Liver (tissue), 9 donors: ENCODE measurements around the gene PTPN4. TPM values are rescaled to one million over a fixed set of nuclear protein-coding genes. Genes with fewer than 3 reads are reported as not detected.

Experiments
- DNase-seq: peaks from one replicate; pipeline ENCODE4 v3.0.0-alpha.2; 2017; ENCODE audit warnings: low spot score
- H3K27ac ChIP-seq, 2 donors: one replicate each; pipeline ENCODE4 v1.7.0; 2013; ENCODE audit warnings: inconsistent platforms in 2 of 2, low read length in 2 of 2, control low read depth in 1 of 2, low read depth in 1 of 2, mild to moderate bottlenecking in 1 of 2
- H3K27me3 ChIP-seq, 4 donors: one replicate each; pipeline versions ENCODE4 v1.6.1 to v1.7.0; 2013; ENCODE audit warnings: low read length in 3 of 4, inconsistent platforms in 1 of 4, mild to moderate bottlenecking in 1 of 4, moderate library complexity in 1 of 4; ENCODE audit not compliant: control insufficient read depth in 4 of 4, insufficient read depth in 4 of 4
- H3K36me3 ChIP-seq, 4 donors: one replicate each; pipeline versions ENCODE4 v1.6.1 to v1.7.0; 2013; ENCODE audit warnings: low read length in 3 of 4, mild to moderate bottlenecking in 3 of 4, low read depth in 1 of 4, moderate library complexity in 1 of 4; ENCODE audit not compliant: control insufficient read depth in 4 of 4, insufficient read depth in 3 of 4
- H3K4me1 ChIP-seq, 4 donors: one replicate each; pipeline versions ENCODE4 v1.6.1 to v1.7.0; 2013; ENCODE audit warnings: low read length in 3 of 4, mild to moderate bottlenecking in 3 of 4, moderate library complexity in 1 of 4; ENCODE audit not compliant: control insufficient read depth in 4 of 4, insufficient read depth in 4 of 4
- H3K4me3 ChIP-seq, 3 donors: one replicate each; pipeline versions ENCODE4 v1.6.1 to v1.7.0; 2013; ENCODE audit warnings: low read length in 3 of 3, control low read depth in 1 of 3, low read depth in 1 of 3, mild to moderate bottlenecking in 1 of 3
- H3K9ac ChIP-seq, 2 donors: one replicate each; pipeline ENCODE4 v1.7.0; 2013; ENCODE audit warnings: low read length in 2 of 2, mild to moderate bottlenecking in 2 of 2, moderate library complexity in 2 of 2, control low read depth in 1 of 2, low read depth in 1 of 2
- H3K9me3 ChIP-seq, 4 donors: one replicate each; pipeline versions ENCODE4 v1.6.1 to v1.7.0; 2013; ENCODE audit warnings: low read length in 3 of 4; ENCODE audit not compliant: control insufficient read depth in 4 of 4
- ATF3 ChIP-seq: IDR thresholded peaks from 2 replicates; pipeline ENCODE4 v1.6.1; 2016; ENCODE audit warnings: antibody characterized with exemption
- EGR1 ChIP-seq, 2 donors: IDR thresholded peaks; 2 replicates each; pipeline ENCODE4 v1.6.1; 2016 to 2018; ENCODE audit warnings: antibody characterized with exemption in 2 of 2, low read depth in 2 of 2
- FOXA1 ChIP-seq: IDR thresholded peaks from 2 replicates; pipeline ENCODE4 v1.6.1; 2016; ENCODE audit warnings: antibody characterized with exemption
- FOXA2 ChIP-seq: IDR thresholded peaks from 2 replicates; pipeline ENCODE4 v1.6.1; 2016; ENCODE audit warnings: antibody characterized with exemption
- GABPA ChIP-seq, 2 donors: IDR thresholded peaks in 1 of 2; conservative IDR thresholded peaks in 1 of 2; 2 replicates each; pipeline ENCODE4 v1.6.1; 2016; ENCODE audit warnings: antibody characterized with exemption in 2 of 2, mild to moderate bottlenecking in 1 of 2, moderate library complexity in 1 of 2
- HNF4A ChIP-seq, 2 donors: conservative IDR thresholded peaks; 2 replicates each; pipeline ENCODE4 v1.6.1; 2016; ENCODE audit warnings: antibody characterized with exemption in 2 of 2, mild to moderate bottlenecking in 2 of 2
- HNF4G ChIP-seq: IDR thresholded peaks from 2 replicates; pipeline ENCODE4 v1.6.1; 2016; ENCODE audit warnings: antibody characterized with exemption
- JUND ChIP-seq, 2 donors: IDR thresholded peaks; 2 replicates each; pipeline ENCODE4 v1.6.1; 2016; ENCODE audit warnings: antibody characterized with exemption in 2 of 2
- MAX ChIP-seq: IDR thresholded peaks from 2 replicates; pipeline ENCODE4 v1.6.1; 2016; ENCODE audit warnings: antibody characterized with exemption
- NR2F2 ChIP-seq: IDR thresholded peaks from 2 replicates; pipeline ENCODE4 v1.6.1; 2016; ENCODE audit warnings: antibody characterized with exemption
- RAD21 ChIP-seq, 2 donors: IDR thresholded peaks; 2 replicates each; pipeline ENCODE4 v1.6.1; 2016; ENCODE audit warnings: antibody characterized with exemption in 2 of 2, mild to moderate bottlenecking in 2 of 2
- REST ChIP-seq: IDR thresholded peaks from 2 replicates; pipeline ENCODE4 v1.6.1; 2016; ENCODE audit warnings: antibody characterized with exemption, mild to moderate bottlenecking
- RXRA ChIP-seq, 2 donors: IDR thresholded peaks; 2 replicates each; pipeline ENCODE4 v1.6.1; 2017 to 2018; ENCODE audit warnings: antibody characterized with exemption in 2 of 2, mild to moderate bottlenecking in 1 of 2
- SP1 ChIP-seq: IDR thresholded peaks from 2 replicates; pipeline ENCODE4 v1.6.1; 2018; ENCODE audit warnings: antibody characterized with exemption, mild to moderate bottlenecking
- TAF1 ChIP-seq: conservative IDR thresholded peaks from 2 replicates; pipeline ENCODE4 v1.6.1; 2016; ENCODE audit warnings: antibody characterized with exemption, mild to moderate bottlenecking
- ZBTB33 ChIP-seq: IDR thresholded peaks from 2 replicates; pipeline ENCODE4 v1.6.1; 2016; ENCODE audit warnings: antibody characterized with exemption
- WGBS: extraction: QIAGEN DNeasy Blood & Tissue Kit; methylation state at CpG from one replicate; pipeline ENCODE4 v1.1.7; 2013; 5-methylcytosine and 5-hydroxymethylcytosine counted together
- polyA plus RNA-seq, 2 donors: library from polyadenylated mRNA; stranded (reverse) in 1 of 2; unstranded in 1 of 2; fragments of 200-250 nt in 1 of 2; fragments of >200 nt in 1 of 2; fragmentation: Nextera tagmentation in 1 of 2; extraction: Ambion mirVana in 1 of 2; gene quantifications; one replicate each; pipeline versions ENCODE4 v1.2.1 to v1.2.3, GENCODE V29; 2013 to 2015
- total RNA-seq, 2 donors: library from RNA; depleted of rRNA; stranded (reverse); fragments of >200 nt; gene quantifications; one replicate each; pipeline ENCODE4 v1.2.3, GENCODE V29; 2014
- donor health status: healthy.
- donor health status: healthy.
- donor health status: healthy.
- donor health status: healthy.
- donor health status: healthy.

Gene PTPN4
- total and polyA plus RNA-seq, 4 donors = 4.2 to 34.6 (median 9.5) TPM

- Histone ChIP-seq H3K4me1 (peaks cover 7 to 28% (median 24%) of the 10 kb centered on the region in 4 donors), H3K9me3 (no peaks in the 10 kb centered on the region), H3K27me3 (no peaks in the 10 kb centered on the region), H3K27ac (no peak overlapping the region), H3K36me3 (no peaks in the 10 kb centered on the region), H3K4me3 (no peak overlapping the region), H3K9ac (no peak overlapping the region)
- no peak for TF ChIP-seq EGR1 (IDR thresholded peaks at IDR 0.05; ENCODE audit: low read depth in 2 of 2)
- TF ChIP-seq RXRA (IDR thresholded peaks at IDR 0.05) = no peak
- TF ChIP-seq RAD21 (IDR thresholded peaks at IDR 0.05) = no peak
- TF ChIP-seq GABPA (IDR thresholded peaks at IDR 0.05 in 1 of 2, conservative IDR thresholded peaks at IDR 0.05 in 1 of 2) = no peak
- TF ChIP-seq MAX = no peak
- 95% methylated on average over 2 of the region's 2 CpGs for WGBS
- no peak for DNase-seq
Measured at GRCh38 chr2:119772128-119772527, 12.4 kb downstream of the PTPN4 start.

DNA sequence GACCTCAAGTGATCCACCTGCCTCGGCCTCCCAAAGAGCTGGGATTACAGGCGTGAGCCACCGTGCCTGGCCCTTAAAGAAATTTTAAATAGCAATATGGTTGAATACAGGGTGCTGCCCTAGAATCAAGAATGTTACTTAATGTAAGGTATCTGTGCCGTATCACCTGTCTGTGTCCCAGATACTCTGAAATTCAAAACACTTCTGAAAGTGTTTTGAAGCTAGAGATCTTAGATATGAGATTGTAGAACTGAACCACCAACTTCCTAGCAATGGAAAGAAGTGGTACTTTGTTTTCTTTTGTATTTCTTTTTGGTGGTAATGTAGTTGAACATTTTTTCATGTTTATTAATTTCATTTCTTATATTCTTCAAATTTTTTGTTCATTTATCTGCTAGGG, 13.0 kb downstream of the PTPN4 start:
- DNase-seq = no peak
- Histone ChIP-seq H3K9ac (no peak overlapping the region), H3K27me3 (no peaks in the 10 kb centered on the region), H3K4me3 (no peak overlapping the region), H3K36me3 (no peaks in the 10 kb centered on the region), H3K4me1 (peaks cover 7 to 25% (median 22%) of the 10 kb centered on the region in 4 donors), H3K9me3 (no peaks in the 10 kb centered on the region), H3K27ac (no peak overlapping the region)
- WGBS = 97% methylated on average over 4 of the region's 4 CpGs
- no peak for TF ChIP-seq RXRA (IDR thresholded peaks at IDR 0.05)
- no peak for TF ChIP-seq GABPA (IDR thresholded peaks at IDR 0.05 in 1 of 2, conservative IDR thresholded peaks at IDR 0.05 in 1 of 2)
- TF ChIP-seq ATF3 = no peak
- no peak for TF ChIP-seq NR2F2
- TF ChIP-seq JUND (IDR thresholded peaks at IDR 0.05) = no peak

- DNase-seq = no peak
Measured at GRCh38 chr2:119774026-119774425, 14.3 kb downstream of the PTPN4 start.

GRCh38 chr2:119775102-119775501, 15.4 kb downstream of the PTPN4 start:
- H3K36me3 ChIP-seq = no peaks in the 10 kb centered on the region
- H3K4me1 ChIP-seq = peaks cover 0 to 2% (median 2%) of the 10 kb centered on the region in 4 donors
- no peak overlapping the region for H3K4me3 ChIP-seq
- no peak for DNase-seq
- H3K27me3 ChIP-seq = no peaks in the 10 kb centered on the region
- WGBS = 96% methylated on average over 6 of the region's 6 CpGs
- H3K27ac ChIP-seq = no peak overlapping the region
- no peaks in the 10 kb centered on the region for H3K9me3 ChIP-seq
- H3K9ac ChIP-seq = no peak overlapping the region
- TF ChIP-seq NR2F2 = no peak
- no peak for TF ChIP-seq TAF1
- TF ChIP-seq REST = no peak
- TF ChIP-seq JUND (IDR thresholded peaks at IDR 0.05) = no peak
- TF ChIP-seq ZBTB33 = no peak
- no peak for TF ChIP-seq SP1
- no peak for TF ChIP-seq FOXA2
- TF ChIP-seq EGR1 (IDR thresholded peaks at IDR 0.05; ENCODE audit: low read depth in 2 of 2) = no peak
- no peak for TF ChIP-seq HNF4G
- no peak for TF ChIP-seq RAD21 (IDR thresholded peaks at IDR 0.05)
- no peak for TF ChIP-seq HNF4A (conservative IDR thresholded peaks at IDR 0.05)
- no peak for TF ChIP-seq FOXA1
- TF ChIP-seq MAX = no peak

More at GRCh38 chr2:119774026-119774425, 14.3 kb downstream of the PTPN4 start:
- Histone ChIP-seq H3K27ac (no peak overlapping the region), H3K9ac (no peak overlapping the region), H3K36me3 (no peaks in the 10 kb centered on the region), H3K4me3 (no peak overlapping the region), H3K9me3 (no peaks in the 10 kb centered on the region), H3K4me1 (peaks cover 1 to 12% (median 10%) of the 10 kb centered on the region in 4 donors), H3K27me3 (no peaks in the 10 kb centered on the region)
- TF ChIP-seq RXRA (IDR thresholded peaks at IDR 0.05) (no peak), TAF1 (no peak)
